Activated naive CD4-positive, alpha-beta T cell treated with anti-CD3 and anti-CD28 coated beads, Interleukin-2, amount 10 ng/mL, durations not matched to agents 7 days and 5 days (primary cell): Measurements from ENCODE around the gene PXYLP1.

ENCODE experiments used
- CTCF ChIA-PET: fragments of 350-600 bp; sonication (Branson Sonifier 250); formaldehyde crosslinking; loops from one replicate; lab custom pipeline; 2021; ENCODE audit warnings: antibody characterized with exemption; lab: Charles Lee
- DNase-seq: peaks from one replicate; pipeline ENCODE4 v3.0.0-alpha.2; 2020
- H3K27ac Mint-ChIP-seq: one replicate; pipeline ENCODE4 v1.8.0; 2021; ENCODE audit warnings: mild to moderate bottlenecking, moderate library complexity, mixed read lengths
- H3K27me3 Mint-ChIP-seq: one replicate; pipeline ENCODE4 v1.8.0; 2021; ENCODE audit warnings: mild to moderate bottlenecking, mixed read lengths
- H3K36me3 Mint-ChIP-seq: one replicate; pipeline ENCODE4 v1.8.0; 2021; ENCODE audit warnings: mixed read lengths
- H3K4me1 Mint-ChIP-seq: one replicate; pipeline ENCODE4 v1.8.0; 2021; ENCODE audit warnings: mixed read lengths
- H3K4me3 Mint-ChIP-seq: one replicate; pipeline ENCODE4 v1.8.0; 2021; ENCODE audit warnings: mild to moderate bottlenecking, moderate library complexity, mixed read lengths
- H3K9me3 Mint-ChIP-seq: one replicate; pipeline ENCODE4 v1.8.0; 2021; ENCODE audit warnings: mixed read lengths

The PXYLP1 gene

DNA sequence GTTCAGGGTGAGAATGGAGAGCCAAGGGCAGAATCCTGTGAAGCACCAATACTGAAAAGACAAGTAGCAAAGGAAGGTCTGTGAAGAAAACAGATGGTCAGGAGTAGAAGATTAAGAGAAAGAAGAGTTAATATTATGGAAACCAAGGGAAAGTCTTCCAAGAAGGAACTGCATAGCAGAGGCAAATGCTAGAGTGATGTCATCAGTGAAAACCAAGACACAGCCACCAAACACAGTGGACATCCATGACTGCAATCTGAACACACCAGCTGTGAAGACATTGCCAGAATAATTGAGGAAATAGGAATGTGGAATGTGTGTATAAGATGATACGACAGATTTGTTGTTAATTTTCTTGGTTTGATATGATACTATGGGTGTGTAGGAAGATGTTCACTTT, 109.9 kb downstream of the PXYLP1 start:
- Mint-ChIP-seq H3K36me3 (no peaks in the 10 kb centered on the region), H3K4me3 (no peak overlapping the region), H3K9me3 (no peaks in the 10 kb centered on the region), H3K4me1 (no peaks in the 10 kb centered on the region), H3K27me3 (peaks cover 29% of the 10 kb centered on the region), H3K27ac (no peak overlapping the region)
- CTCF ChIA-PET = no interaction called here
- no peak for DNase-seq

DNA sequence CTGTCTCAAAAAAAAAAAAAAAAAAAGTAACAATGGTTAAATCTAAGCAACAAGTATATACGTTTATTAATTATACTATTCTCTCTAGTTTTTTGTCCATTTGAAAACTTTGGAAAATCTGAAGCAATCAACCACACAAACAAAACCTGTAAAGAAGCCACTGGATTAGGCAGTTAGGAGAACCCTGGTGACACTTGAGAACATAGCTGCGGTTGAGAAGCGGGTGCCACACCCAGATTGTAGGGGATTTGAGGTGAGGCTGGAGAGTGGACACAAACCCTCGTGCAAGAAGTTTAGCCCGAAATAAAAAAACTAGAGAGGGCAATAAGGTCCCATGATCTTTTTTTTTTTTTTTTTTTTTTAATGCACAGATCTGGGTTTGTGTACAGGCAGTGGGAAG, 110.8 kb downstream of the PXYLP1 start:
- Mint-ChIP-seq H3K4me3 (no peak overlapping the region), H3K27ac (no peak overlapping the region), H3K9me3 (no peaks in the 10 kb centered on the region), H3K36me3 (no peaks in the 10 kb centered on the region), H3K4me1 (no peaks in the 10 kb centered on the region), H3K27me3 (peaks cover 29% of the 10 kb centered on the region)
- no peak for DNase-seq
- CTCF ChIA-PET = no interaction called here

DNA sequence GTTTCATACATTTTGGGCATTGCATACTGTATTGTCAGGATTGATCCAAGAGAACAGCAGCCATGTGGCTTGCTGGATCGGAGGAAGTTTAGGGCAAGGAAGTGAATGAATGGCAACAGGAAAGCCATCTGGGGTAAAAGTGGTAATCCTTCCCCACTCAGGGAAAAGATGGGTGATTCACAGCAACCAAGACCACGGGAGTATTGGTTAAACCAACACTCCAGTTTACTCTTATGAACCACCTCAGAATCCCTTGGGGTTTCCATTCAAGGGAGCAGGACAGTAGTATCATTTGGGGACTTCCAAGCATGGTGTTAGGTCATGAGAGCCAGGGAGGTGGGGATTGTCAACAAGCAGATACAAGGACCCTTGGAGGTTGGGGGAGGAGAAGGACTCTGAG, 111.5 kb downstream of the PXYLP1 start:
- H3K27ac Mint-ChIP-seq = no peak overlapping the region
- no peaks in the 10 kb centered on the region for H3K36me3 Mint-ChIP-seq
- peaks cover 29% of the 10 kb centered on the region for H3K27me3 Mint-ChIP-seq
- H3K4me3 Mint-ChIP-seq = no peak overlapping the region
- no peak for DNase-seq
- H3K9me3 Mint-ChIP-seq = no peaks in the 10 kb centered on the region
- no peaks in the 10 kb centered on the region for H3K4me1 Mint-ChIP-seq
- CTCF ChIA-PET = interaction anchor here (1.0 kb wide), 1 partner anchor 39 kb away, joined by 4 read pairs; no protein-coding TSS in a partner anchor

DNA sequence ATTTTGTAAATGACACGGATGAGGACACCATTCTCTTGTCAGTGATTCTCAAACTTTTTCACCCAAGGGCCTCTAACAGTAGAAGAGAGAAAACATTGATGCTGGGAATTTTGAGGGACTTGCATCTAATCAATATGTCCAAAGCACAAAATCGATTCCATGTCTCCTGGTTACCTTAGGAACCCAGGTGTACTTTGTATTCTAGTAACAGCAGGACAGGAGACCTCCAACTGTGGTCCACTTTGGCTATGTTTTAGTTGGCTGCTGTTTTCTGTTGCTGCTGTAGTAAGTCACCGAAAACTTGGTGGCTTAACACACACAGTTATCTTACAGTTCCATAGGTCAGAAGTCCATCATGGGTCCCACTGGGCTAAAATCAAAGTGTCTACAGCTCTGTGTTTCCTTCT, 112.2 kb downstream of the PXYLP1 start:
- Mint-ChIP-seq H3K36me3 (no peaks in the 10 kb centered on the region), H3K27me3 (peaks cover 27% of the 10 kb centered on the region), H3K4me3 (no peak overlapping the region), H3K9me3 (no peaks in the 10 kb centered on the region), H3K4me1 (no peaks in the 10 kb centered on the region), H3K27ac (no peak overlapping the region)
- DNase-seq = no peak
- CTCF ChIA-PET = no interaction called here
